EL (cell line): Measurements from ENCODE around the gene HLA-F.

Source experiments
- DNase-seq: peaks from one replicate; pipeline ENCODE4 v3.0.0-alpha.2; 2016

Gene HLA-F

DNA sequence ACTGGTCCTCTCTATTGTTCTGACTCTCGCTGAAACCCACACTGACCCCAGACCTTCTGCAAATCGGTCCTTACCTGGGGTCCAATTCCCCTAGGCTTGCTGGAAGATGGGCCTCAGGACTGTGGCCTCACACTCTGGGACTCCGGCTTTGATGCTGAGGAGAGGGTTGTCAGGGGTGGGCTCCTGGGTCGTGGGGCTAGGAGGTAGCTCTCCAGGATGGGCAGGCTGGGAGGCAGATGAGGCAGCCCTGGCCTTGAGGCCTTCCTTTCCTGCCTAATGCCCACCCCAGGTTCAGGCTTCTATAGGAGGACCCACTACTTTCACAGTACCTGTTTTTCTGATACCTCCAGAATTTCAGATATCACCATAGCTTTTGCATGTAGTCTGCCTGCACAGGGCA lies 21.4 kb downstream of the HLA-F start:
- no peak for DNase-seq

DNA sequence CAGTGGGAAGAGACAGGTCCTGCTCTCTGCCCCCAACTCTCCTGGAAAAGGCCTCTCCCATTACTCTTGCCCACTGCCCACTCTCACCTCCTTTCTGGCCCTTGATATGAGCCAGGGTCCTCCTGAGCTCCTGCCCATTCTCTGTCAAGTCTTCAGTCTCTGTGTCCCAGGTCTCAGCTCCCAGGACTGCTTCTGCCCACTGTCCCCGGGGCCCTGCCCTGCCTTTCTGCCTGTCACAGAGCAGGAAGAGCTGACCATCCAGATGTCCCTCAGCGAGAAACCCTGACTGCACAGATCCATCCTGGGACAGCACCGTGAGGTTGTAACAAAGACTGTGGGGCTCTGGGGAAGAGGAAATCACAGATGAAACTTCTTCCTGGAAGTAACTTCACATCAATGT lies 22.2 kb downstream of the HLA-F start:
- DNase-seq, result no peak

DNA sequence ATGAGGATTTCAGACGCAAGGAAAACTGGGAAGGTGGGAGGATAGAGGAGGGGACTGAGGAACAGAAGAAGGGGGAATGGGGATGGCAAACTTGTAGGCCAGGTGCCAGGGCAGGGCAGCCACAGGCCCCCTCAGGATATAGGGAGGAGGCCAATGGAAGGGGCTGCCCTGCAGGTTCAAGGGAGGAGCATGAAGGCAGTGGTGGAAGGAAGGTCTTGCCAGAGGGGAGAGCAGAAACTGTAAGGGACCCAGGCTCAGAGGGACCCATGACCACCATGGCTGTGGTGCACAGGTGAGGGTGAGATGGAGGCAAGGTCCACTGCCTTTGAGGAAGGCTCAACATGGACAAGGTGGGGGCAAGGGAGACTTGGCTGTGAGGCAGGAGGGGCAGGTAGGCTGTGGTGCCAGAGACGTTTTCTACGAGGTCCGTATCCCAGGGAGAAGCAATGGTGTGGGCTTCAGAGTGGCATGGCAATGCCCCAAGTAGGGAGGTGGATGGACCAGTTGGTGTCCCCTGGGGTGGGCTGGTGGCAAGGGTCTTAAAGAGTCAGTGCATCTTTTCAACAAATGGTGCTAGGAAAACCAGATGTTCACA lies 22.7 kb downstream of the HLA-F start:
- no peak for DNase-seq

DNA sequence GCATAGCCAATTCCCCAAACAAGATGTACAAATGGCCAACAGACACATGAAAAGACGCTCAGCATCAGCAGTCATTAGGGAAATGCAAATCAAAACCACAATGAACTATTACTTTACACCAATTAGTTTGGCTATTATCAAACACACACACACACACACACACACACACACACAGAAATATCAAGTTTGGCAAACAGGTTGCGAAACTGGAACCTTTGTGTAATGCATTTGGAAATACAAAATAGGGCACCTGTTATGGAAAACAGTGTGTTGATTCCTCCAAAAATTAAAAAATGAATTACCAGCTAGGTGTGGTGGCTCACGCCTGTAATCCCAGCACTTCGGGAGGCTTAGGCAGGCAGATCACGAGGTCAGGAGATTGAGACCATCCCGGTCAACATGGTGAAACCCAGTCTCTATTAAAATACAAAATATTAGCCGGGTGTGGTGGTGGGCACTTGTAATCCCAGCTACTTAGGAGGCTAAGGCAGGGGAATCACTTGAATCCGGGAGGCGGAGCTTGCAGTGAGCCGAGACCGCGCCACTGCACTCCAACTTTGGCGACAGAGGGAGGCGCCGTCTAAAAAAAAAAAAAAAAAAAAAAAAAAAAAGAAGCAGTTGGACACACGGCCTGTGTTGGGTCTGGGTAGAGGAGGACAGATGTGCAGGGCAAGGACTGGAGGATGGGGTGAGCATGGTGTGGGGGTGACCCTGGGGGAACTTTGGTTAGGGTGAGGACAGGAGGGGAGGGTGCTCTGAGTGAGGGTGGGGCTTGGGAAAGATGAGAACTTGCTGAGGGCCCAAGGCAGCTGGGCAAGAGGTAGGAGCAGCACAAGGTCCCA lies 23.8 kb downstream of the HLA-F start:
- no peak for DNase-seq

DNA sequence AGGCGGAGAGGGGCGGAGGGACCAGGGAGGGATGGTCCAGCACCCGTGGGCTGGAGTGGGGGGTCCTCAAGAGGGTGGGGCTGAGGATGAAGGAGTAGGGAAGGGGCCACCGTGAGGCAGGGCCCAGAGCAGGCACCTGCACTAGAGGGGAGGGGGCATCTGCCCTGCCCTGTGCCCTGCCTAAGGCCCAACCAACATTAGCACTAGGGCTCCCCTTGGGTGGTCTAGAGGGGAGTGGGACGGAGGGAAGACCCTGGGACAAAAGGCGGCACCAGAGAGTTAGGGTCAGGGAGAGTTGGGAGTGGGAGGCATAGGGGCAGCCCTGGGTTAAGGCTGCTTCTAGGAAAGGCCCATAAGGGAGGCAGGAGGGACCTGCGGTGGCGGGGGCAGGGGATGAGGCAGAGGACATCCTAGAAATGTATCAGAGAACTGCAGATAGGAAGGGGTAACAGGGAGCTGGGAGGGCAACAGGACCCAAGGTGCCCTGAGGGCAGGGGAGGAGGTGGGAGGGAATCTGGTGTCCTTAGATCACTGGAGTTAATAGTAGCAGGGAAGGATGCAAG lies 24.5 kb downstream of the HLA-F start:
- DNase-seq, result no peak

DNA sequence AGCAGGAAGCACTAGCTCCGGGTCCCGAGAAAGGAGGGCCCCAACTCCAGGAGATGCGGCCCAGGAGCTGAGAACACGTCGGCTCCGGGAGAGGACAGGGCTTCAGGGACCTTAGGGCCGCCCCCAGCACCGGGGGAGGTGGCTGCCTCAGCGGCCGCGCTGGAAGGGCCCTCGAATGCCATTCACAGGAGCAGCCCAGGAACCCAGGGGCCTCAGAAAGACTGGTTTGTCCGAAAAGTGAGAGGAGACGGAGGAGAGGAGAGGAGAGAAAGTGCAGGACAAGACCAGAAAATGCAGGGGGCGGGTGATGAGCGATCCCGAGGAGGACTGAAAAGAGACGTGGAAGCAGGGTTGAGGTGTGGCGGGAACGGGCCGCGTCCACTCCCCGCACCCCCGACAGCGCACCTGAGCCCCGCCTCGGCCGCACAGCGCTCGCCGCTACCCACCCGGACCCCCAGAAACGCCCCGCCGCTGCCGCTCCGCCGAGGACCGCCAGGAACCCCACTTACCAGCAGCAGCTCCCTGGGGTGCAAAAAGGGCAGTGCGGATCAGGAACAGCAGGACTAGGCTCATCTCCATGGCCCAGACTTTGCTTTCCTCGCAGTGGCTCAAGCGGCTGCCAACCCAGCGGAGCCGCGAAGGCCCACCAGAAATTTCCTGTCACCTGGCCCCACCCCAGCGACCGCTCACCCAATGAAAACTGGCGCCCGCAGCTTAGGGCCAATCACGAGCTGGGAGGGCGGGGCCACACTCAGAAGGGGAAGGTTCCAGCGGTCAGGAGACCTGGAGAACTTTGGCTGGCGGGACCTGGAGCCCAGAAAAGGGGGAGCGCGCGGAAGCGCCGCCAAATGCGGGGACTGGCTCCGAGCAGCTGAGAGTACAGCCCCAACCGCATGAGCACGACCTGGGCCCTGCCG lies 25.4 kb downstream of the HLA-F start:
- DNase-seq, result peak; percentile 89

DNA sequence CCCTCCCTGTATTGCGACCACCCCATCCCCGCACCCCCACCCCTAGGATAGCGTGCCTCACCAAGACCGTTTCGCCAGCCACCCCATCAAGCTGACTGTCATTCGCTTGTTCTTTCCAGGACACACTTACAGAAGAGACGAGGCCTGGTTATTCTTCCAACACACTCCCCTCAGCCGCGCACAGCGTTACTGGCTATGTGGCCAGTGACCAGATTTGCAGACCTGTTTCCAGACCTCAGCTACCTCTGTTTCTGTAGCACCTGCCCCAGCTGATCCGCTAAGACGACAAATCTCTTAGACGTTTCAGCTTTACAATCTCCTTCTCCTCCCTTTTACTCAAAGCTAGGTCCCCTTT lies 26.1 kb downstream of the HLA-F start:
- DNase-seq, result no peak

DNA sequence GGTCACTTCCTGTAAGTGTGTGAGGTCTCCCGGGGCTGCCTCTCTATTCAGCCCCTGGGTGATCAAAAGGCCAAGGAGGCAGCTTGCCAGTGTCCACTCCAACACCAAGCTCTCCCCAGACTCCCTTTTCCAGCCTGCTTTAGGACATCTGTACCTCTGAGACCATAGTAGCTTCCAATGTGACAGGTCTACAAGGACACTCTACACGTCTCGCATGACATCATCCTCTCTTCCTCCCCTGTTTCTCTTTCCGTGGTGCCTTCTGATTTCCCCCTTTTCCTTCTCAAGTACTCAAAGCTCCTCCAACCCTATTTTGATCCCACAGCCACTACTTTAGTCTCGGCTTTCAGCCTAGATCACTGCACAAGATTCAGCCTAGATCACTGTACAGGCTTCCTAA lies 26.4 kb downstream of the HLA-F start:
- no peak for DNase-seq

DNA sequence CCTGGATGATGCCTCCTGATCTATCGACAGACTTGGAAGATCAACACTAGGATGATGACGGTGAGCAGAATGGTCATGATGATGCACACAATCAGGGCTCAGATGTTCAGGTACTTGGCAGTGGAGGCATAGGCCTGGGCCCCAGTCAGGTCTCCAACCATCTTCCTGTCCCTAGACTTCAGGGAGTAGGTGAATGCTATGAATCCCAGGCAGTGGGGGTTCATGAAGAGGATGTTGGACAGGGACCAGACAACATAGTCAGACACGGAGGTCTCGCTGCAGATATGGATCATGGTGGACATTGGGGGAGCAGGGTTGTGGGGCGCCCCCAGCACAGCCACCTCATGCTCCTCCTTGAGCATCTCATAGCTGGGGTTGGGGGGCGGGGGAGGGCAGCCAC lies 27.5 kb downstream of the HLA-F start:
- no peak for DNase-seq

DNA sequence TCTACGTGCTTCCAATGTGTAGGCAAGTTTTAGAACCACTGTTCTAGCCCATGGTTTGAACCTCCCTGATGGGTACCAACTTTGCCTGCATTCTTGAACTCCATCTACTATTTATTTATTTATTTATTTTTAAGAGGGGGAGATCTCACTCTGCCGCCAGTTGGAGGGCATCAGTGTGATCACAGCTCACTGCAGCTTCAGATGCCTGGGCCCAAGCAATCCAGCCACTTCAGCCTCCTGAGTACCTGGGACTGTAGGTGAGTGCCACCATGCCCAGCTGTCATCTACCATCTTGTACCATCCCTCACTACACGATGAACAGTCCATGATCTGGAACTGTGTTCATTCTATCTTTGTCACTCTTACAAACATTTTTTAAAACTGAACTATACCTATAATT lies 28.2 kb downstream of the HLA-F start:
- DNase-seq, result no peak

DNA sequence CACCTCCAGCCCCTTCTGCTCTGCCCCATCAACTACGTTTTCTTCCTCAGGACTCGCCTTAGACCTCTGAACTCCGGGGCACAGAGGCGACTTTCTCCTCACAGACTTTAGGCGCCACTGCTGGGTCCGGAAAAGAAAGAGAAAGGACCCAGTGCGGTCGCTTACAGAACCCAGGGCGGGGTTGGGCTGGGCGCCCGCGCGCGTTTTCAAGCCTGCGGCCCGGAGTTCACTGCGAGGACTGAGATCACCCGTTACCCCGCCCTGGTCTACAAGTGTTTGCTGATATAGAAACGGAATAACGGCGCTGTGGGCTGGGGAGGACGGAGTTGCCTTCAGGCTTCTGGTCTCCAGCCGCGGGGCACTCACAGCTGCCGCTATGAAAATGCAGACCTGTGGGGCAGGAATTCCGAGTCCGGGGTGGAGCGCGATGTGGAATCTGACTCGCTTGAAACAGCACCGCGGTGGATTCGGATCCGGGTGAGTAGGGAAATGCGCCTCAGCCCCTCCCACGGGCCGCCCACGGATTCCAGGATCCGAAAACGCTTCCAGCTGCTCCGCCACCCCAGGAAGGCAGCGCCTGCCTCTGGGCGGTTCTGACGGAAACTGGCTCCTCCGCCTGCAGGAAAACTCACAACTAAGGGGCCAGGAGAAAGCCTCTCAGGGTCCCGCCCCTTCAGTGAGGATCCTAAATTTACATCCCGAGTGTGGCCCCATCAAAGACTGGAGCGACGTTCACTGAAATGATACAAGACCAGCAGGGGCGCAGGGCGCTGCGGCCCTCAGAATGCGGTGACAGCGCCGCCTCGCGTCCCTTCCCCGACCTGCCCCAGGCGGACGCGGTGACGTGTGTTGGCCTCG lies 29.4 kb downstream of the HLA-F start:
- peak; percentile 95 for DNase-seq

DNA sequence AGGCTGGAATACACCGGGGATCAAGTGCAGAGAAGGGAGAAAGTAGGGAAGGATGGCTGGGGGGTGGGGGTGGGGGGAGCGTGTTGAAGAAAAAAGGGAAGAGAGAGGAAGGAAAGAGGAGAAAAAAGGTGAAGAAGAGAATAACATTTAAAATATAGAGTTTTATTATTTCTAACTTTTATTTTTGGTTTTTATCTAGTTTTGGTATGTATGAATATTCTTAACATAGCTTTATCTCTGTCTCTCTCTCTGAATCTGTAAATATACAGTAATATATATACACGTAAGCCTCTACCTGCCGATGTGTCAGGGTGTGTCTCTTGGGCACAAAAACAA lies 30.0 kb downstream of the HLA-F start:
- DNase-seq, result no peak

DNA sequence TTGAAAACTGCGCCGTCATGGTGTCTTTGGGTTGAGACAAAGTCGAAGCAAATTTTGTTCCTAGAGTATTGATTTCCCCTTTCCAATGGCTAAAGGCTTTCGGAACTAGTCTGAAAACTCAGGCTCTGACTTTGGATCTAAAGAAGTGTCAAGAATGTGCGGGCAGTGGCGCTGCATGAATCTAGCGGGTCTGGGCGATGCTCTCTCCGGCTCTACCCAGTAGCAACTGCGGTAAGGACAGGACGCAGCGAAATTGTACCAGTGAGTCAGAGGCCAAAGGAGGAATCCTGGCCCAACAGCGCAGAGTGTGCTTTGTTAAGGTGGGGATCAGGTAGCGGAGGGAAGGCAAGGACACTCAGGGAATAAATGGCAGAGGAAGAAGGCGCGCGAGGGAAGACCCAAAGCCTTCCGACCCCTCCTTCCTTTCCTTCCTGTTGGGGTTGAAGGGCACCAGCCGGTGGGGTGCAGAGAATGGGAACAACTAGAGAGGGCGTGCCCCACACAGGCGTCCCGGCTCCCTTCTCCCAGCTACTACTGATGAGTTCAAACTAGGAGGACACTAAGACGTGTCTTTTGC lies 32.1 kb downstream of the HLA-F start:
- DNase-seq, result no peak

DNA sequence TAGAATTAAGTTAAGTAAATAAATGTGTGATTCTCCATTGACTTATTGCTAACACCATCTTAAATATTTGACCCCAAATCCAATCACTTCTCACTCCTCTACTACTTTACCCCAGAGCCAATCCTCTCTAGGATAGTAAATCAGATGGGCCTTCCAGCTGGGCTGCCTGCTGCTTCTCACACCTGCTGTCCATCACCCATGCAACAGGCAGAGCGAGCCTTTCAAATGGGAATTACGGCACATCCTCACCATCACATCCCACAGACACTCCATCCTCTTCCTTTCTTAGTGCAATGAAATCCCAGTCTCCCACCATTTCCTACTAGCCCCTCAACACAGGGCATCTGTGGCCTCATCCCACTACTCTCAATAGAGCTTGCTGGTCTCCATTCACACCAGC lies 34.0 kb downstream of the HLA-F start:
- DNase-seq, result no peak

DNA sequence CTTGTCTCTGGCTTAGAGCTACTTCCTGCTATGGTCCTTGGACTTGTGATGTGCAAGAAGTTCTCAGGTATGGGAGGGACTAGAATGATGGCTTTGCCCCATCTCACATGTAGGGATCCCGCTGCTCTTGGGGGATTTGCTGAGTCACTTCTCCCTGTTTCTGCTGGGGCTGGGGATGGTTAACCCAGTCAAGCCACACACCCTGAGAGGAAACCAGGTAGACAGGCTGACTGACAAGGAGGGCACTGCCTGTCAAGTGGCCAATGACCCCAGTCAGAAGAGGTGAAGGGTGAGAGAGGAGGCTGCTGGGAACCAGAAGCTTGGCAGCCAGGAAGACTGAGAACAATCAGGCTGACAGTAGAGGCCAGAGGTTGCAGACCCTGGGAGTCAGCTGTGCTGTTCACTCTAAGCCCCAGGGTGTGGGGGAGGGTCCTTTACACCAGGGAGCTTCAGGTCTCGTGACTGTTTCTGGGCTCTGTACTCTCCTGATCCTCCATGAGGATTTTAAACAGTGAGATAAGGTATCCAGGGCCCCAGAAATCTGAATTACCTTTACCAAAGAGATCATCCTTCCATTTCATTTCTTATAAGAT lies 34.6 kb downstream of the HLA-F start:
- DNase-seq, result no peak

DNA sequence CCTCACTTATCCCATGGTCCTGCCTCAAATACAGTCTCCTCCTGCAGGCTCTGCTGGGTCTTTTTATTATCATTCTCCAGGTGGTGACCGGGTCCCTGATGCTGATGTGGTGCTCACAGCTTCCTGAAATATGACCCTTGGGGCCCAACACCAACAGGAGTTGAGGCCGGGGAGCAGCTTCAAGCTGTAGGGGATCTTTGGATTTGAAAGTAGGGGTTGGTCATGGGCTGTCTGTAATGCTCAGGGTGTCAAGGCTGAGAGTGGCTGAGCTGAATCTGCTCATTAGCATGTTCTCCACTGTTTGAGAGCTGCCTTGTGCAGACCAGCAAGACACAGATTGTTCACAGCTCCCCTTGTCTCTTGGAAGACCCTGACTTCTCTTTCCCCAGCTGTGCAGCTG lies 35.5 kb downstream of the HLA-F start:
- DNase-seq, result no peak

DNA sequence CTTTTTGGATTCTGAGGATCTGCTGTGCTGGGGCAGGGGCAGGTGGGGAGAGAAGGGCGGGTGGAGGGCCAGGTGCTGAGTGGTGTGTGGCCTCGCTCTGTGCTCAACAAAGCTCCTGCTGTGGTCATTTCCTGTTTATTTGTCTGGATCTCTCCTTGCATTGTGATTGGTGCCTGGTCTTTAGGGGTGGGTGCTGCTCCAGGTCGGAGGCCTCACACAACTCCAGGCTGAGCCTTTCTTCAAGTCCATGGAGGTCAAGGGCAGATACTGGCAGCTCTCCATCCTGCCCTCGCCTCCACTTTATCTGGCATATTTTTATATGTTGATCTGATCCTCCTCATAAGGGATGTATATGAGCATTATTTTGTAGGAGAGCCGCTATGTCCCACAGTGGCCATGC lies 36.2 kb downstream of the HLA-F start:
- DNase-seq, result no peak

DNA sequence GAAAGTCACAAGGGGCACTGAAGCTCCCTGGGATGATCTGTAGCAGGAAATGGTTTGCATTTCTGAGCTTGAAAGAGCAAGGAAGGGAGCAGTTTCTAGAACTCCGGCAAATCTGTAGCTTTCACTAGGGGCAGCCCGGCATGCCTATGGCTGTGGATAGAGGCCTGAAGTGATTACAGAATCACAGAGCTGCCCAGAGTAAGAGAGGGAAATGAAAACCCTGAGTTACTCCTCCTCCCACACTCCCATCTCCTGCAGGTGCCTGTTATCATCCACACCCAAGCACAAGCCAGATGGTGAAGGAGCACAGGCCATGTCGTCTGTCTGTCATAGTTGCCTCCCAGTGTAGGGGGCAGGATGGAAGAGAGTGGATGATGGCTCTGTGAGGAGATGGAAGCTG lies 37.1 kb downstream of the HLA-F start:
- no peak for DNase-seq

DNA sequence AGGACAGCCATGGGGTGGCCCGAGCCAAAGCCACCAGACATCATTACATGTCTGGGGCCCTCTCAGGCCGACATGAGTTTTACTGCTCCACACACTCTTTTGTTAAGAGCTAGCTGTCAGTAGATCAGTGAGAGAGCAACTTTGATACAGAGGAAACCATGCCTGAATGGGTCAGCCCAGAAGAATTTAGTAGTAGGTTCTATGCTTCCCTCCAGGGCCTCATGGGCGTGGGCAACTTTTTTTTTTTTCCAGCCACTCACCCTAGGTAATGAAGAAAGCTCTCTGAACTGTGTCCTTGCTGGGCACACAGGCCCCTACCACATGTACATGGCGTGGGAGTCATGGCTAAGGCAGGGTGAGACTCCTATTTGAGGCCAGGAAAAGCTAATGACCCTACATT lies 38.8 kb downstream of the HLA-F start:
- no peak for DNase-seq

DNA sequence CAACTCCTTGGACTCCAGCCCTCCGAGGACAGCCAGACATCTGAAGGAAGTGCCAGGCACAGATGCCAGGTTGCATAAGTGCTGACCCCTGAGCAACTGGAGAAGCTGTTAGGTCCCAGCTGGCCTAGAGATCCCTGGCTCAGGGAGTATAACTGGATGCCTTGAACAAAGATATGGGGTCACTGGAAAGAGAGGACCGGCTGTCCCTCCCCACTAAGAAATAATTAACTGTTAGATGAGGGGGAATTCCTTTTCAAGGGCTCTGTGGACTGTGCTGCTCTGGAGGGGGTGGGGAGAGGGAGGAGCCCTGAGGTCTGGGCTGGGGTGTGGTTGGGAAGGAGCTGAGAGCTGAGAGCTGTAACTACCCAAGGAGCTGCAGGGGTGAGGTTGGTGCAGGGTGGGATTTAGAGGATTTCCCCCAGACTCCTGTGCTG lies 39.6 kb downstream of the HLA-F start:
- DNase-seq, result no peak

DNA sequence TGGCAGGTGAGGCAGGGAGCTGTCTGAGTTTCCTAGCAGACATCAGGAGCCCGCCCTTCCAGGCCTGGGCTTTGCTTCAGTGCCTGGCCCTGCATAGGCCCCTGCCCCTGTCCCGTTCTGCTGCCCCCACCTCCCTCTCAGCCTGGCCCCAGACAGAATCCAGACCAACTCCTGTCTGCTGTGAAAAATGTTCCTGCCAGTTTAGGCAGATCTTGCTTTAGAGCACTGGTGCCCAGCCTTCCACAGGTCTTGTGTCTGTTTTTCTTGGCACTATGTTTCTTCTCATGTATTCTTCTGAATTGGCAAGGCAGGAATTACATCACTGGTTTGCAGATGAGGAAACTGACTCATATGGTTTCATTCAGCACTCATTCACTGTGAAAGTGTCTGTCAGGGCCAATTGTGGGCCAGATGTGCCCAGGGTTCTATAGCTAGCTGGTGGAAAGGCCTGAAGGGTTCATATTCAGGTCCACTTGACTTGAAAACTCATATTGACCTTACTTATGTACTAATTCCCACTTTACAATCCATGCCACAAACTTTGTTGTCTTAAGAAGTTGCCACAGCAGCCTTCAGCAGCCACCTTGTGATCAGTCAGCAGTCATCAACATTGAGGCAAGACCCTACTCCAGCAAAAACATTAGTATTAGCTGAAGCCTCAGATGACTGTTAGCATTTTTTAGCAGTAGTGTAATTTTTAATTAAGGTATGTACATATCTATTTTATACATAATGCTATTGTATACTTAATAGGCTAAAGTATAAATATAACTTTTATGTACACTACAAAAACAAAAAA lies 40.5 kb downstream of the HLA-F start:
- peak; percentile 78 for DNase-seq
